GM10266 (cell line): ENCODE measurements around the gene SEPTIN5.

ENCODE experiments used
- DNase-seq: peaks from one replicate; pipeline ENCODE4 v3.0.0; 2012; ENCODE audit errors: extremely low spot score
- TF ChIP-seq, protein P1 (sequence below): IDR thresholded peaks from 2 replicates; pipeline ENCODE4 v1.5.1; 2012; ENCODE audit warnings: mild to moderate bottlenecking, low read depth; ENCODE audit not compliant: control insufficient read depth, insufficient read depth; ENCODE audit errors: missing control alignments

The SEPTIN5 gene

DNA sequence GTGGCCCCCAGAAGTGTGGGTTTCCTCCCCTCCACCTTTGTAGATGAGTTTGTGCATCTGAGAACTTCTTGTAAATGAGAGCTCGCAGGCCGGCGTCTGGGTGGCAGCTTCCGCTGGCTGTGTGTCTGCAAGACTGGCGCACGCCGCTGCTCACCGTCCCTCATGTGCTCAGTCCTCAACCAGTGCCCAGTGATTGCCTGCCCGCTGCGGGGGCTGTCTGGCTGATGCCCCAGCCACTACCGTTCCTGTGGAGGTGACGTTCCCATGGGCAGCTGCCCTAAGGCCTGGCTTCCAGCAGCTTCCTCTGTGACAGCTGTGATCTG lies 55.1 kb downstream of the SEPTIN5 start:
- TF ChIP-seq, protein P1, sequence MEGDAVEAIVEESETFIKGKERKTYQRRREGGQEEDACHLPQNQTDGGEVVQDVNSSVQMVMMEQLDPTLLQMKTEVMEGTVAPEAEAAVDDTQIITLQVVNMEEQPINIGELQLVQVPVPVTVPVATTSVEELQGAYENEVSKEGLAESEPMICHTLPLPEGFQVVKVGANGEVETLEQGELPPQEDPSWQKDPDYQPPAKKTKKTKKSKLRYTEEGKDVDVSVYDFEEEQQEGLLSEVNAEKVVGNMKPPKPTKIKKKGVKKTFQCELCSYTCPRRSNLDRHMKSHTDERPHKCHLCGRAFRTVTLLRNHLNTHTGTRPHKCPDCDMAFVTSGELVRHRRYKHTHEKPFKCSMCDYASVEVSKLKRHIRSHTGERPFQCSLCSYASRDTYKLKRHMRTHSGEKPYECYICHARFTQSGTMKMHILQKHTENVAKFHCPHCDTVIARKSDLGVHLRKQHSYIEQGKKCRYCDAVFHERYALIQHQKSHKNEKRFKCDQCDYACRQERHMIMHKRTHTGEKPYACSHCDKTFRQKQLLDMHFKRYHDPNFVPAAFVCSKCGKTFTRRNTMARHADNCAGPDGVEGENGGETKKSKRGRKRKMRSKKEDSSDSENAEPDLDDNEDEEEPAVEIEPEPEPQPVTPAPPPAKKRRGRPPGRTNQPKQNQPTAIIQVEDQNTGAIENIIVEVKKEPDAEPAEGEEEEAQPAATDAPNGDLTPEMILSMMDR: no peak
- no peak for DNase-seq

DNA sequence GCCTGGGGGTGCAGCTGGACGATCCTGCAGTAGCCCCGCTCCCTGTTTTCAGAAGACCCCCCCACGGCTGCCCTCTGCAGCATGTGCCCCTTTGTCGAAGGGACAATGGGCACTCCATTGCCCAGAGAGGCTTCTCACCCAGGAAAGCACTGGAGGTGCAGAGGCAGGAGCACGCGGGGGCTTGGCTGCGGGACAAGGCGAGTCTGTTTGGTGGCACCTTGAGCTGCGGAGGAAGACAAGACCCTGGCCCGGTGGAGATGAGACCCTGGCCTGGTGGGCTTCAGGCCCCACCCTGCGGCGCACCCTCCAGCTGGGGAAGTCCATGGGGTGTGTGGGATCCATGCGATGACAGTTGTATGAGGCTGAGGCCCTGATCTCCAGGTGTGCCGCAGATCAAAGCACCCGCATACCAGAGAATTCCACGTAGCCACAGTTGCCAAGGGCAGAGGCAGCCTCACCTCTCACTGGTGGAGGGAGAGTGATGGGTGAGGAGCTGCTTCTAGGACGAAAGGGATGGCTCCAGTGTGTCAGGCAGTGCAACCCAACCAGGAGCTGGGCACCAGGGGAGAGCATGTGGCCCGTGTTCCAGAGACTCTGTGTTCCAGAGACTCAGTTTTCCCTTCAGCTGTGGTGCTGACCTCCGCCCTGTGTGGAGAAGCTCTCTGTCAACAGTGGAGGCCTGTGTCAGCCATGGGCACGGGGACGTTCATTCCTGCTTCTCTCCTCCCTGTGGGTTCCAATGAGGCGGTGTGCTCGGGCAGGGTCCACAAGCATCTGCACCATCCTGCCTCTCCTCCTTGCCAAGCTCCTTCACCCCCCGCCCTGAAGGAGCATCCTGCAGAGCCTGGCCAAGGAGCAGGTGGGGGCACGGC lies 56.3 kb downstream of the SEPTIN5 start:
- TF ChIP-seq, protein P1: no peak
- DNase-seq: no peak

DNA sequence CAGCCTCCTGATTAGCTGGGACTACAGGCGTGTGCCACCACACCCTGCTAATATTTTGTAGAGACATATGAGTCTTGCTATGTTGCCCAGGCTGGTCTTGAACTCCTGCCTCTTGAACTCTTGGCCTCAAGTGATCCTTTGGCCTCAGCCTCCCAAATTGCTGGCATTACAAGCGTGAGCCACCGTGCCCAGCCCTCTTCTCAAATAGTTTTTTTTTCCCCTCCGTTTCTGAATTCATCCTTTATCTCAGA lies 58.0 kb downstream of the SEPTIN5 start:
- no peak for DNase-seq
- TF ChIP-seq, protein P1: no peak
